Glutamatergic neuron (in vitro differentiated cells): Measurements from ENCODE around the gene CPVL. TPM values are rescaled to one million over a fixed set of nuclear protein-coding genes. Genes with fewer than 3 reads are reported as not detected.

ENCODE experiments used
- DNase-seq: peaks from one replicate; pipeline ENCODE4 v3.0.0; 2022
- H3K27ac Mint-ChIP-seq: one replicate; pipeline ENCODE4 v1.8.0; 2020; ENCODE audit warnings: mild to moderate bottlenecking, mixed read lengths, inconsistent platforms; ENCODE audit not compliant: unreplicated experiment
- H3K27me3 Mint-ChIP-seq: one replicate; pipeline ENCODE4 v1.8.0; 2020; ENCODE audit warnings: mild to moderate bottlenecking, moderate library complexity, mixed read lengths, inconsistent platforms; ENCODE audit not compliant: unreplicated experiment
- H3K36me3 Mint-ChIP-seq: one replicate; pipeline ENCODE4 v1.8.0; 2020; ENCODE audit warnings: mild to moderate bottlenecking, mixed read lengths, inconsistent platforms; ENCODE audit not compliant: unreplicated experiment
- H3K4me1 Mint-ChIP-seq: one replicate; pipeline ENCODE4 v1.8.0; 2020; ENCODE audit warnings: mild to moderate bottlenecking, low read depth, mixed read lengths, inconsistent platforms; ENCODE audit not compliant: unreplicated experiment
- H3K4me3 Mint-ChIP-seq: one replicate; pipeline ENCODE4 v1.8.0; 2020; ENCODE audit warnings: mild to moderate bottlenecking, mixed read lengths, inconsistent platforms; ENCODE audit not compliant: unreplicated experiment
- H3K9me3 Mint-ChIP-seq: one replicate; pipeline ENCODE4 v1.8.0; 2020; ENCODE audit warnings: mild to moderate bottlenecking, moderate library complexity, mixed read lengths, inconsistent platforms; ENCODE audit not compliant: unreplicated experiment
- total RNA-seq: library from RNA; stranded (reverse); fragmentation: NEBNext Ultra II Directional; extraction: Animal tissue kit (Norgen Biotek cat#: 25700); gene quantifications from one replicate; pipeline ENCODE4 v1.2.1, GENCODE V29; 2021; ENCODE audit not compliant: unreplicated experiment
- TF ChIP-seq, protein P1 (sequence below): fragments of 200-600 bp; sonication (generic); IDR thresholded peaks from one replicate; pipeline ENCODE4 v1.5.0; 2021; ENCODE audit not compliant: partially characterized antibody, unreplicated experiment

Gene CPVL
- total RNA-seq, 1 donor from 2014 or later, result 20.3 TPM

- Mint-ChIP-seq H3K27ac (no peak overlapping the region), H3K9me3 (no peaks in the 10 kb centered on the region), H3K4me1 (no peaks in the 10 kb centered on the region), H3K27me3 (peaks cover 2% of the 10 kb centered on the region), H3K36me3 (no peaks in the 10 kb centered on the region), H3K4me3 (no peak overlapping the region)
- no peak for DNase-seq
- TF ChIP-seq, protein P1, sequence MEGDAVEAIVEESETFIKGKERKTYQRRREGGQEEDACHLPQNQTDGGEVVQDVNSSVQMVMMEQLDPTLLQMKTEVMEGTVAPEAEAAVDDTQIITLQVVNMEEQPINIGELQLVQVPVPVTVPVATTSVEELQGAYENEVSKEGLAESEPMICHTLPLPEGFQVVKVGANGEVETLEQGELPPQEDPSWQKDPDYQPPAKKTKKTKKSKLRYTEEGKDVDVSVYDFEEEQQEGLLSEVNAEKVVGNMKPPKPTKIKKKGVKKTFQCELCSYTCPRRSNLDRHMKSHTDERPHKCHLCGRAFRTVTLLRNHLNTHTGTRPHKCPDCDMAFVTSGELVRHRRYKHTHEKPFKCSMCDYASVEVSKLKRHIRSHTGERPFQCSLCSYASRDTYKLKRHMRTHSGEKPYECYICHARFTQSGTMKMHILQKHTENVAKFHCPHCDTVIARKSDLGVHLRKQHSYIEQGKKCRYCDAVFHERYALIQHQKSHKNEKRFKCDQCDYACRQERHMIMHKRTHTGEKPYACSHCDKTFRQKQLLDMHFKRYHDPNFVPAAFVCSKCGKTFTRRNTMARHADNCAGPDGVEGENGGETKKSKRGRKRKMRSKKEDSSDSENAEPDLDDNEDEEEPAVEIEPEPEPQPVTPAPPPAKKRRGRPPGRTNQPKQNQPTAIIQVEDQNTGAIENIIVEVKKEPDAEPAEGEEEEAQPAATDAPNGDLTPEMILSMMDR, result no peak
These were observed 5.4 kb downstream of the CPVL start for GRCh38 chr7:29140873-29141468.

DNA sequence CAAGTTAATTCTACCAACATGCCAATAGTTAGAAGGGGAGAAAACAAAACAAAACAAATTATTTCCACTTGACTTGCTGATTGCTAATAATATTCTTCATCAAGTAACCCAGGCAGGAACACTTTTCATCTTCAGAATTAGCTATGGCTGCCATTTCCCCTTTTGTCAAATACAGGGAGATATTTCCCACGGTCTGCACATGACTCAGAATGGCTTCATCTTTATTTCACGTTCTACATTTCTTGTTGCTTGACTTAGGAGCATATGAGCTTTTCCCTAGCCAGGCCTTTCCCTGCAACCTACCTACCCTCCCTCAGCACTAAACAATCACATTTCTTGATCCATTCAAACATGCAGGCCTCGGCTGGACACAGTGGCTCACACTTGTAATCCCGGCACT lies 6.5 kb downstream of the CPVL start:
- no peaks in the 10 kb centered on the region for H3K9me3 Mint-ChIP-seq
- DNase-seq, result no peak
- H3K36me3 Mint-ChIP-seq, result no peaks in the 10 kb centered on the region
- H3K4me3 Mint-ChIP-seq, result no peak overlapping the region
- H3K27ac Mint-ChIP-seq, result no peak overlapping the region
- H3K4me1 Mint-ChIP-seq, result no peaks in the 10 kb centered on the region
- peaks cover 2% of the 10 kb centered on the region for H3K27me3 Mint-ChIP-seq
- TF ChIP-seq, protein P1, result no peak

DNA sequence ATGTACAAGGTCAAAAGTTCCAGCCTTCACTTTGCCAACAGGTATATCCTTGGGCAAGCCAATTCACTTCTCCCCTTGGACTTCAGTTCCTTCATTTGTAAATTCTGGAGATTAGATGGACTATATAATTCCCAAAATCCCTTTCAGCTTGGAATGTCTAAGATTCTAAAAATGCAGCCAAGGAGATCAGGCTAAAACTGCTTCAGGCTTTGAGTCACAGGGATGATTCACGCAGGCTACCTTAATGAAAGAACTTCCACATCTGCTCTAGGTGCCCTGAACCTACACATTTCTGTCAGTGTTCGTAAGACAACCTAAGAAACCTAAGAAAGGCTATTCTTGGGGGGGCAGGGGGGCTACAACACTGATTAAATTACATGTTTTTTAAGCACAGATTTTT lies 7.1 kb downstream of the CPVL start:
- H3K4me1 Mint-ChIP-seq, result no peaks in the 10 kb centered on the region
- no peak for DNase-seq
- H3K27me3 Mint-ChIP-seq, result peaks cover 2% of the 10 kb centered on the region
- H3K9me3 Mint-ChIP-seq, result no peaks in the 10 kb centered on the region
- TF ChIP-seq, protein P1, result no peak
- no peaks in the 10 kb centered on the region for H3K36me3 Mint-ChIP-seq
- no peak overlapping the region for H3K4me3 Mint-ChIP-seq
- H3K27ac Mint-ChIP-seq, result no peak overlapping the region

GRCh38 chr7:29138588-29138987 lies 7.7 kb downstream of the CPVL start:
- DNase-seq, result no peak
- Mint-ChIP-seq H3K27me3 (peaks cover 2% of the 10 kb centered on the region), H3K27ac (no peak overlapping the region), H3K9me3 (no peaks in the 10 kb centered on the region), H3K36me3 (no peaks in the 10 kb centered on the region), H3K4me3 (no peak overlapping the region), H3K4me1 (no peaks in the 10 kb centered on the region)
- TF ChIP-seq, protein P1, result no peak

- no peak overlapping the region for H3K4me3 Mint-ChIP-seq
- no peaks in the 10 kb centered on the region for H3K36me3 Mint-ChIP-seq
- no peaks in the 10 kb centered on the region for H3K9me3 Mint-ChIP-seq
- H3K4me1 Mint-ChIP-seq, result no peaks in the 10 kb centered on the region
- DNase-seq, result no peak
- no peak overlapping the region for H3K27ac Mint-ChIP-seq
- peaks cover 5% of the 10 kb centered on the region for H3K27me3 Mint-ChIP-seq
- TF ChIP-seq, protein P1, result no peak
These were observed 10.5 kb downstream of the CPVL start for GRCh38 chr7:29135846-29136245.
